Epithelial cell of esophagus (primary cell): Measurements from ENCODE around the gene MXRA7.
A peak's percentile ranks its signal among the peaks of the same experiment; 100 is the strongest.

Experiments
- DNase-seq: peaks from one replicate; pipeline ENCODE4 v3.0.0; 2010; ENCODE audit warnings: low read depth
- H3K4me3 ChIP-seq: 2 replicates; pipeline ENCODE4 v1.5.1; 2011; ENCODE audit warnings: mild to moderate bottlenecking, low read length, control low read depth
- TF ChIP-seq, protein P1 (sequence below): IDR thresholded peaks from 2 replicates; pipeline ENCODE4 v1.5.1; 2011; ENCODE audit warnings: low read depth, mild to moderate bottlenecking, low read length, control low read depth, inconsistent platforms; ENCODE audit not compliant: insufficient read depth; ENCODE audit errors: missing control alignments

The MXRA7 gene

DNA sequence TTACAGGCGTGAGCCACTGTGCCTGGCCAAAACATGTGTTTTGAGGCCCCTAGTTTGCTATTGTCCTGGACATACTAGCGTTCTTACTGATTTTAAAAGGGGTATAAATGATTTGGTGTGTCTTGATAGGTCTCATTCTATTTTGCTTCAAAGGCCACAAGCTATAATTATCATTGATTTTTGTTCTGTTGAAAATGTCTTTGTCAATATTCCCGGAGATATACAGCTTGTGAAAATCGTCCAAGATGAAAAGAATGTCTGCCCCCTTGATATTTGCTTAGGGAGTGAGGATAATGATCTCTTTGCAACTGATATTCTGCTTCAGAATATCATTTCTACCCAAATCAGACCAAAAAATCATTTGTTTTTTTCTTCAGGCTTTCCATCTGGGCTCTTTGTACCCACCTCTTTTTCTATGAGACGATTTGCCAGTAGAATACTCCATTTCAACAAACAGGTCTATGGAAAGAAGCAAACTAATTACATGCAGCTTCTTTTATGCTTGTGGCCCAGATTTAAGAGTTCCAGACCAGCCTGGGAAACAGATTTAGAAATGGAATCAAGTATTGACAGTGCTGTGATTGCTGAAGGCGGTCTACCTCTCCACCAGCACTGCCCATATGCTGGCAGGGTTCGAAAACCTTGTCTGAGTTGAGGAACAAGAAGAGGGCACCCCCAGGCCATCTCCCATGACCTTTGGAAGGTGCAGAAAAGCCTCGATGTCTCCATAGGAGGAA, 53.1 kb downstream of the MXRA7 start:
- no peak overlapping the region for H3K4me3 ChIP-seq
- TF ChIP-seq, protein P1, sequence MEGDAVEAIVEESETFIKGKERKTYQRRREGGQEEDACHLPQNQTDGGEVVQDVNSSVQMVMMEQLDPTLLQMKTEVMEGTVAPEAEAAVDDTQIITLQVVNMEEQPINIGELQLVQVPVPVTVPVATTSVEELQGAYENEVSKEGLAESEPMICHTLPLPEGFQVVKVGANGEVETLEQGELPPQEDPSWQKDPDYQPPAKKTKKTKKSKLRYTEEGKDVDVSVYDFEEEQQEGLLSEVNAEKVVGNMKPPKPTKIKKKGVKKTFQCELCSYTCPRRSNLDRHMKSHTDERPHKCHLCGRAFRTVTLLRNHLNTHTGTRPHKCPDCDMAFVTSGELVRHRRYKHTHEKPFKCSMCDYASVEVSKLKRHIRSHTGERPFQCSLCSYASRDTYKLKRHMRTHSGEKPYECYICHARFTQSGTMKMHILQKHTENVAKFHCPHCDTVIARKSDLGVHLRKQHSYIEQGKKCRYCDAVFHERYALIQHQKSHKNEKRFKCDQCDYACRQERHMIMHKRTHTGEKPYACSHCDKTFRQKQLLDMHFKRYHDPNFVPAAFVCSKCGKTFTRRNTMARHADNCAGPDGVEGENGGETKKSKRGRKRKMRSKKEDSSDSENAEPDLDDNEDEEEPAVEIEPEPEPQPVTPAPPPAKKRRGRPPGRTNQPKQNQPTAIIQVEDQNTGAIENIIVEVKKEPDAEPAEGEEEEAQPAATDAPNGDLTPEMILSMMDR = no peak
- no peak for DNase-seq

DNA sequence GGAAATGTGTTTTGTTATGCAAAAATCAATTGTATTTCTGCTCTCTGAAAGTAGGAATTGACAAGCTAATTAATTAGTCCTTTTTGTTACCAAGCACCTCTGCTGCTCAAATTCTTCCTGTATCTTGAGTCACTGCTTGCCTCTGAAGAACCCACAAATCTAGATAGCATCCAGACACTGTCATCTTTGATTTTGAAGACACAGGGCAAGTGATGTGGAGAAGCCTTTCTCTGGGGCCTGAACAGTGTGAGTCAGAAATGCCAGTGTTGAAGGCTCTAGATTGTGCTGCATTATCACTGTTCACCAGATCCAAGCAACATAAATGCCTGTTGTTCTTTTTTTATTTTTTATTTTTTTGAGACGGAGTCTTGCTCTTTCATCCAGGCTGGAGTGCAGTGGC, 56.4 kb downstream of the MXRA7 start:
- TF ChIP-seq, protein P1 = no peak
- DNase-seq = no peak
- no peak overlapping the region for H3K4me3 ChIP-seq

DNA sequence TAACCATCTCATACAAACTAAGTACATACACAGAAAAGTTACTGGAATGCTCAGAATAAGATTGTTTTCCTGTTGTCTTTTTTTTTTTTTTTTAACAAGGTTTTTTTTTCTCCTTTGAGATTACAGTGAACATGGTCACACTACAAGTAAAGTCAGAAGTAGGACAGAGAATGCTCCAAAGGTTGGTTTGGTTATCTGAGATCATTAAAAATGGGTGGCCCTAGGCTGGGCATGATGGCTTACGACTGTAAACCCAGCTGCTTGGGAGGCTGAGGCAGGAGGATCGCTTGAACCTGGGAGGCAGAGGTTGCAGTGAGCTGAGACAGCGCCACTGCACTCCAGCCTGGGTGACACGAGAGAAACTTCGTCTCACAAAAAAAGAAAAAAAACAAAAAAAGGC, 60.3 kb downstream of the MXRA7 start:
- DNase-seq = no peak
- H3K4me3 ChIP-seq = no peak overlapping the region
- TF ChIP-seq, protein P1 = no peak

DNA sequence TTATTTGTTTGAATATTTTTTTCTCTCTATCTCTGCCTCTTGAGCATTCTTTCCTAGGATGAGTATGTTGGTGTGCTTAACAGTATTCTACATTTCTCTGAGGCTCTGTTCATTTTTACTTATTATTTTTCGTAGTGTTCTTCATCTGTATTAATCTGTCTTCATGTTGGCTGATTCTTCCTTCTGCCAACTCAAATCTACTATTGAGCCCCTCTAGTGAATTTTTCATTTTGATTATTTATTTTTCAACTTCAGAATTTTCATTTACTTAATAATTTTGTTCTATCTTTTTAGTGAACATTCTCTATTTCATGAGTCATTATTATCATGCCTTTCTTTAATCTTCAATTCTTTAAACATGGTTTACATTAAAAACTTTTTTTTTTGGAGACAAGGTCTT, 64.1 kb downstream of the MXRA7 start:
- H3K4me3 ChIP-seq = no peak overlapping the region
- TF ChIP-seq, protein P1 = no peak
- DNase-seq = no peak

DNA sequence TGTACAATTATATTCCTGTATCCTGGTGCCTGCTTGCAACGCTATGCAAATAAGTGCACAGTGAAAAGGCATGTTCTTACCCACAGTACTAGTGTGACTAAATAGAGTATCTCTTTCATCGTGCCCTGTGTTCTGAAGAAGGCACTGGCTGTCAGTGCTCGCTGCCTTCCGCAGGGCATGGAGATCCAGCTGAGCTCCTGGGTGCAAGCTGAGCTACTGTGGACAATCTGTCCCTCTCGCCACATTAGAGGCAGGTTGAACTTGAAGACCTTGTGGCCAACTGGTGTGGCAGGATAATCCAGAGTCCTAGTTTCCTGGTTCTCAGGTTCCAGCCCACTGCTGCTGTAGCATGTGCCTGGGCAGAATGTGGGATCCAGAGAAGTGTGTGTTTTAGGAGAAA, 65.3 kb downstream of the MXRA7 start:
- TF ChIP-seq, protein P1 = no peak
- H3K4me3 ChIP-seq = no peak overlapping the region
- DNase-seq = no peak

DNA sequence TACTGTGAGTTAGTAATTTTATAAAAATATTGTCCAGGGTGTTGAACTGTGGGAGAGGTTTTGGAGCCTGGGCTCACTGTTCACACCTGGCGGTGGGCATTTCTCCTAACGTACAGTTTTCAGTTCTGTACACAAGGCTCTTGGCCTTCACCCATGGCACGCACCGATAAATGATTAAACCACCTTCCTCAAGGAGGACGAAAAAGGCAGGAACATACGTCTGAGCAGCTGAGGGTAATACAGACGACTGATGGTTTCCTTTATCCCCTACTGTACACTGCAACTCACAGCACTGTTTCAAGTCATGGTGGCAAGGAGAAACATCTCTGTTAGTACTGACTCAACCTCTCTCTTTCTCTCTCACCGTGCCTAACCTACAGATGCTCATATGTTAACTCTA, 65.8 kb downstream of the MXRA7 start:
- DNase-seq = no peak
- H3K4me3 ChIP-seq = no peak overlapping the region
- TF ChIP-seq, protein P1 = no peak

DNA sequence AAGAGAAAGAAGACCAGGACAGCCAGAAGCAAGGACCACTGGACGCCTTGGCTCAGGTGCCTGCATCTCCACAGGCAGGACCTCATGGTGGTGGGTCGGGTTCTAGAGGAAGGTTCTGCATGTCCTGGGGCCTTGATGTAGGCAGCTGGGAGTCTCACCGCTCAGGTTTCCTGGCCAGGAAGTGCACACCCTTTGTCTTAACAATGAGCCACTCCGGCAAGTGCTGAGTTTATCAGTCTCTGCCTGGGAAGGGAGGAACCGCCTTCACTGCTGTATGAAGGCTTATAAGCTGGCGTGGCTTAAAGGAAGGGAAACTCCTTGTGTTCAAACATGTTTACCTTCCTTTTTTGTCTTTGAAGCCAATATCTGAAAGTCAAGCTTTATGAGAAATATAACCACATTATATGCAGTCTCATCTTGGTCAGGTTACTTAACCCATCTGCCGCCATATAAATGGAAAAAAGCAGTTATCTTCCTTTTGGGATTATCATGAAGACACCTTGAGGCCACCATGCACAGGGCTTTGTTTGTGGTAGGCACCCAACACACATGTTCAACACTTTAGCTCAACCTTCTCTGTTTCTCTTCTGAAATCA, 67.1 kb downstream of the MXRA7 start, which contains the start of gene ST6GALNAC1:
Gene ST6GALNAC1 (minus strand): TSS at position 205 of the 596 bp plus-strand sequence. CDS start 119 bp downstream, at position 86.
- TF ChIP-seq, protein P1 = no peak
- H3K4me3 ChIP-seq = no peak within 1 kb of the TSS
- DNase-seq = peak; percentile 89
